Hepatocyte (in vitro differentiated cells): ENCODE data around the gene OR2T29. TPM values are rescaled to one million over a fixed set of nuclear protein-coding genes. Genes with fewer than 3 reads are reported as not detected.
"Not testable (repeated sequence)": the region's sequence is repeated elsewhere in the genome, so short reads cannot be mapped to it uniquely, and the experiment has no call there.

Experiments used
- DNase-seq: peaks from one replicate; pipeline ENCODE4 v3.0.0-alpha.2; 2016; ENCODE audit warnings: low spot score
- H2AFZ ChIP-seq: fragments of 200-600 bp; sonication (generic); 2 replicates; pipeline ENCODE4 v1.6.0; 2016; ENCODE audit warnings: antibody characterized with exemption, mild to moderate bottlenecking
- H3K27ac ChIP-seq: fragments of 200-600 bp; sonication (generic); 2 replicates; pipeline ENCODE4 v1.5.1; 2016; ENCODE audit warnings: mild to moderate bottlenecking
- H3K27me3 ChIP-seq: fragments of 200-600 bp; sonication (generic); 2 replicates; pipeline ENCODE4 v1.6.1; 2016
- H3K36me3 ChIP-seq: fragments of 200-600 bp; sonication (generic); replicated peaks from 2 replicates; pipeline ENCODE4 v1.5.1; 2016; ENCODE audit warnings: low read depth; ENCODE audit not compliant: insufficient read depth
- H3K4me1 ChIP-seq: fragments of 200-600 bp; sonication (generic); 2 replicates; pipeline ENCODE4 v1.5.1; 2016; ENCODE audit warnings: mild to moderate bottlenecking, moderate library complexity; ENCODE audit not compliant: insufficient read depth
- H3K4me2 ChIP-seq: fragments of 200-600 bp; sonication (generic); 2 replicates; pipeline ENCODE4 v1.6.0; 2016
- H3K4me3 ChIP-seq: fragments of 200-600 bp; sonication (generic); 2 replicates; pipeline ENCODE4 v1.5.1; 2016; ENCODE audit warnings: mild to moderate bottlenecking
- H3K79me2 ChIP-seq: fragments of 200-600 bp; sonication (generic); 2 replicates; pipeline ENCODE4 v1.6.0; 2017; ENCODE audit warnings: mild to moderate bottlenecking
- H3K9me2 ChIP-seq: fragments of 200-600 bp; sonication (generic); replicated peaks from 2 replicates; pipeline ENCODE4 v1.6.0; 2017; ENCODE audit warnings: mild to moderate bottlenecking; ENCODE audit not compliant: insufficient read depth
- H3K9me3 ChIP-seq: fragments of 200-600 bp; sonication (generic); 2 replicates; pipeline ENCODE4 v1.5.1; 2016; ENCODE audit warnings: low read depth, mild to moderate bottlenecking
- H4K20me1 ChIP-seq: fragments of 200-600 bp; sonication (generic); 2 replicates; pipeline ENCODE4 v1.6.0; 2016; ENCODE audit warnings: mild to moderate bottlenecking; ENCODE audit not compliant: insufficient read depth, poor library complexity, severe bottlenecking
- EZH2phosphoT487 ChIP-seq: fragments of 200-600 bp; sonication (generic); IDR thresholded peaks from one replicate; pipeline ENCODE4 v1.6.1; 2018; ENCODE audit warnings: antibody characterized with exemption, mild to moderate bottlenecking, low read depth, moderate library complexity; ENCODE audit not compliant: unreplicated experiment, severe bottlenecking
- WGBS: methylation state at CpG from one replicate; pipeline ENCODE4 v1.1.6; 2016; ENCODE audit warnings: low lambda C conversion rate; ENCODE audit errors: missing lambda C conversion rate; 5-methylcytosine and 5-hydroxymethylcytosine counted together
- polyA plus RNA-seq: library from polyadenylated mRNA; unstranded; fragments of >200 nt; fragmentation: Nextera tagmentation; extraction: Ambion mirVana; gene quantifications from 2 replicates; pipeline ENCODE4 v1.2.1, GENCODE V29; 2016
- small RNA-seq: library from RNA; depleted of rRNA; stranded (forward); fragments of <200 nt; gene quantifications from one replicate; pipeline ENCODE3, GENCODE V24; 2014
- total RNA-seq: library from RNA; depleted of rRNA; stranded (reverse); fragments of >200 nt; gene quantifications from 2 replicates; pipeline ENCODE4 v1.2.3, GENCODE V29; 2014

OR2T29 gene
- total and polyA plus RNA-seq, 2 experiments from 2014 or later, result not detected

- no CpG with 5 or more reads among the region's 6 CpGs for WGBS
- DNase-seq, H3K4me3 ChIP-seq, H3K36me3 ChIP-seq, H3K27ac ChIP-seq, H2AFZ ChIP-seq, H3K4me1 ChIP-seq, H3K4me2 ChIP-seq, H3K9me3 ChIP-seq, H3K79me2 ChIP-seq, H3K27me3 ChIP-seq, H3K9me2 ChIP-seq, H4K20me1 ChIP-seq: not testable (repeated sequence)
Observed at GRCh38 chr1:248551027-248551426, 11.5 kb downstream of the OR2T29 start.

GRCh38 chr1:248547383-248547782 is 15.2 kb downstream of the OR2T29 start:
- WGBS, result no CpG with 5 or more reads among the region's 2 CpGs
- H3K4me1 ChIP-seq, H3K27ac ChIP-seq: not testable (repeated sequence)

GRCh38 chr1:248537449-248537848 is 25.1 kb downstream of the OR2T29 start:
- H3K4me1 ChIP-seq, result not testable (repeated sequence)

More at GRCh38 chr1:248547383-248547782, 15.2 kb downstream of the OR2T29 start:
- not testable (repeated sequence) for H3K27me3 ChIP-seq, H4K20me1 ChIP-seq, DNase-seq, H3K79me2 ChIP-seq, H3K9me2 ChIP-seq, H3K9me3 ChIP-seq, H3K36me3 ChIP-seq, H3K4me2 ChIP-seq, H3K4me3 ChIP-seq, H2AFZ ChIP-seq

DNA sequence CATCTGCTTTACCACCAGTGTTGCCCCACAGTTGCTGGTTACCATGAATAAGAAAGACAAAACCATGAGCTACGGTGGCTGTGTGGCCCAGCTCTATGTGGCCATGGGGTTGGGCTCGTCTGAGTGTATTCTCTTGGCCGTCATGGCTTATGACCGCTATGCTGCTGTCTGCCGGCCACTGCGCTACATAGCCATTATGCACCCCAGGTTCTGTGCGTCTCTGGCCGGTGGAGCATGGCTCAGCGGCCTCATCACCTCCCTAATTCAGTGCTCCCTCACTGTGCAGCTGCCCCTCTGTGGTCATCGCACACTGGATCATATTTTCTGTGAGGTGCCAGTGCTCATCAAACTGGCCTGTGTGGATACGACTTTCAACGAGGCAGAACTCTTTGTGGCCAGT is 40.7 kb downstream of the OR2T29 start:
- Histone ChIP-seq H2AFZ (no peak overlapping the region), H4K20me1 (no peaks in the 10 kb centered on the region), H3K4me1 (no peaks in the 10 kb centered on the region), H3K9me2 (no peaks in the 10 kb centered on the region), H3K4me3 (no peak overlapping the region), H3K79me2 (no peaks in the 10 kb centered on the region), H3K36me3 (no peaks in the 10 kb centered on the region), H3K9me3 (no peaks in the 10 kb centered on the region), H3K27me3 (no peaks in the 10 kb centered on the region), H3K4me2 (no peak overlapping the region), H3K27ac (no peak overlapping the region)
- no peak for TF ChIP-seq EZH2phosphoT487
- DNase-seq, result no peak
- WGBS, result 70% methylated on average over 12 of the region's 12 CpGs

More at GRCh38 chr1:248537449-248537848, 25.1 kb downstream of the OR2T29 start:
- not testable (repeated sequence) for H3K27ac ChIP-seq, H3K4me3 ChIP-seq, H3K27me3 ChIP-seq, H3K9me2 ChIP-seq, H4K20me1 ChIP-seq, H2AFZ ChIP-seq, H3K36me3 ChIP-seq, H3K79me2 ChIP-seq, H3K9me3 ChIP-seq, H3K4me2 ChIP-seq, DNase-seq

- not testable (repeated sequence) for H3K9me3 ChIP-seq, H3K4me2 ChIP-seq, H4K20me1 ChIP-seq, H3K4me3 ChIP-seq, H3K36me3 ChIP-seq, H3K27ac ChIP-seq, H2AFZ ChIP-seq, DNase-seq, H3K9me2 ChIP-seq, H3K79me2 ChIP-seq, H3K27me3 ChIP-seq, H3K4me1 ChIP-seq
Observed at GRCh38 chr1:248510217-248510616, 52.4 kb downstream of the OR2T29 start.

DNA sequence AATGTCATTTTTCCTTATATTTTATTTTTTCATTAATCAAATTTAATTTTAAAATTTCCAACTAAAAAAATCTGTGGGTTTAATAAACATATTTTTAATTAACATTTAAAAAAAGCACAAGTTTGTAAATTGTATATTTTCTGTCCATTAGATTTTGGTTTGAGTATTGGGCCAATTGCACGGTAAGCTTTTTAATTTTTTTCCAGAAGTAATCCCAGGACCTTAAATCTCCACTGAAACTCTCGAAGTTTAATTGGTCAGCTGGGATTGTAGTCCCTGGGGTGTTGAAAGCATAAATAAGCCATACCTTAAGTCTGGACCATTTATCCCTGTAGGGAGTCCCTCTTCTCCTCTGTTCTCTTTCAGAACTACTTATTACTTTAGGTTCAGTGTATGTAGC is 54.8 kb downstream of the OR2T29 start, which contains the start of gene OR2G6:
Gene OR2G6 (plus strand): TSS at position 301 of the 400 bp plus-strand sequence. CDS start 13,574 bp downstream, outside the sequence.
- H3K9me2 ChIP-seq, H3K4me1 ChIP-seq, H3K27ac ChIP-seq, H2AFZ ChIP-seq, H4K20me1 ChIP-seq, H3K4me2 ChIP-seq, H3K27me3 ChIP-seq, H3K4me3 ChIP-seq, H3K36me3 ChIP-seq, H3K9me3 ChIP-seq, H3K79me2 ChIP-seq, DNase-seq: not testable (repeated sequence)
- WGBS, result no CpG with 5 or more reads among the region's 2 CpGs

Small RNA genes lying within 50 kb of the gene (small RNA-seq; reads per million reads assigned to genes)
- not detected for gene RF00019

Other genes starting within 250 kb of the OR2T29 start
- not detected in 2 replicates for gene OR2M7, start 238.2 kb downstream of the OR2T29 start, total RNA-seq
- not detected in 2 replicates for gene OR2M7, start 238.2 kb downstream of the OR2T29 start, polyA plus RNA-seq
- gene OR14C36, start 214.0 kb downstream of the OR2T29 start, total RNA-seq, result not detected in 2 replicates
- gene OR14C36, start 214.0 kb downstream of the OR2T29 start, polyA plus RNA-seq, result not detected in 2 replicates
- gene OR2T4, start 201.1 kb downstream of the OR2T29 start, total RNA-seq, result not detected in 2 replicates
- gene OR2T4, start 201.1 kb downstream of the OR2T29 start, polyA plus RNA-seq, result not detected in 2 replicates
- gene OR2T6, start 187.0 kb downstream of the OR2T29 start, total RNA-seq, result not detected in 2 replicates
- not detected in 2 replicates for gene OR2T6, start 187.0 kb downstream of the OR2T29 start, polyA plus RNA-seq
- gene OR2T1, start 159.7 kb downstream of the OR2T29 start, total RNA-seq, result not detected in 2 replicates
- not detected in 2 replicates for gene OR2T1, start 159.7 kb downstream of the OR2T29 start, polyA plus RNA-seq
- gene OR2T2, start 117.1 kb downstream of the OR2T29 start, total RNA-seq, result not detected in 2 replicates
- gene OR2T2, start 117.1 kb downstream of the OR2T29 start, polyA plus RNA-seq, result not detected in 2 replicates
- not detected in 2 replicates for gene OR2T3, start 89.4 kb downstream of the OR2T29 start, total RNA-seq
- not detected in 2 replicates for gene OR2T3, start 89.4 kb downstream of the OR2T29 start, polyA plus RNA-seq
- not detected in 2 replicates for gene OR2T5, start 74.2 kb downstream of the OR2T29 start, total RNA-seq
- gene OR2T5, start 74.2 kb downstream of the OR2T29 start, polyA plus RNA-seq, result not detected in 2 replicates
- not detected in 2 replicates for gene OR2G6, start 54.7 kb downstream of the OR2T29 start, total RNA-seq
- not detected in 2 replicates for gene OR2G6, start 54.7 kb downstream of the OR2T29 start, polyA plus RNA-seq
- gene OR2T34, start 12.0 kb upstream of the OR2T29 start, total RNA-seq, result not detected in 2 replicates
- not detected in 2 replicates for gene OR2T34, start 12.0 kb upstream of the OR2T29 start, polyA plus RNA-seq
- gene OR2T10, start 34.9 kb upstream of the OR2T29 start, total RNA-seq, result not detected in 2 replicates
- not detected in 2 replicates for gene OR2T10, start 34.9 kb upstream of the OR2T29 start, polyA plus RNA-seq
- not detected in 2 replicates for gene OR2T11, start 72.3 kb upstream of the OR2T29 start, total RNA-seq
- not detected in 2 replicates for gene OR2T11, start 72.3 kb upstream of the OR2T29 start, polyA plus RNA-seq
- not detected in 2 replicates for gene OR2T35, start 82.5 kb upstream of the OR2T29 start, total RNA-seq
- not detected in 2 replicates for gene OR2T35, start 82.5 kb upstream of the OR2T29 start, polyA plus RNA-seq
- gene OR2T27, start 92.8 kb upstream of the OR2T29 start, total RNA-seq, result not detected in 2 replicates
- gene OR2T27, start 92.8 kb upstream of the OR2T29 start, polyA plus RNA-seq, result not detected in 2 replicates
- not detected in 2 replicates for gene OR14I1, start 140.0 kb upstream of the OR2T29 start, total RNA-seq
- gene OR14I1, start 140.0 kb upstream of the OR2T29 start, polyA plus RNA-seq, result not detected in 2 replicates
- not detected in 2 replicates for gene LYPD8, start 193.0 kb upstream of the OR2T29 start, total RNA-seq
- gene LYPD8, start 193.0 kb upstream of the OR2T29 start, polyA plus RNA-seq, result not detected in 2 replicates